UCSD-AML1 (cell line): ENCODE data around the gene CALML6.
"Not testable (repeated sequence)": the region's sequence is repeated elsewhere in the genome, so short reads cannot be mapped to it uniquely, and the experiment has no call there.

Source experiments
- DNase-seq: peaks from one replicate; lab custom pipeline; 2025; ENCODE audit not compliant: unreplicated experiment; lab: John Stamatoyannopoulos, UW

Gene CALML6

DNA sequence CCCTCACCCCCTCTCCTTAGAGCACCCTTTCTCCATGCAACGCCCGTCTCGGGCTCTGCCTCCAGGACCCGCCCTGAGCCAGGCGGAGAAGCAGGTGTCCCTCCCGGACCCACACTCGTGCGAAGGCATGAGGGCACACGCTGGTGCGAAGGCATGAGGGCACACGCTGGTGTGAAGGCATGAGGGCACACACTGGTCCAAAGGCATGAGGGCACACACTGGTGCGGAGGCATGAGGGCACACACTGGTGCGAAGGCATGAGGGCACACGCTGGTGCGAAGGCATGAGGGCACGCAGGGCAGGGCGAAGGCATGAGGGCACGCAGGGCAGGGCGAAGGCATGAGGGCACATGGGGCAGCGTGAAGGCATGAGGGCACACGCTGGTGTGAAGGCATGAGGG lies 9.8 kb downstream of the CALML6 start:
- DNase-seq, result no peak

DNA sequence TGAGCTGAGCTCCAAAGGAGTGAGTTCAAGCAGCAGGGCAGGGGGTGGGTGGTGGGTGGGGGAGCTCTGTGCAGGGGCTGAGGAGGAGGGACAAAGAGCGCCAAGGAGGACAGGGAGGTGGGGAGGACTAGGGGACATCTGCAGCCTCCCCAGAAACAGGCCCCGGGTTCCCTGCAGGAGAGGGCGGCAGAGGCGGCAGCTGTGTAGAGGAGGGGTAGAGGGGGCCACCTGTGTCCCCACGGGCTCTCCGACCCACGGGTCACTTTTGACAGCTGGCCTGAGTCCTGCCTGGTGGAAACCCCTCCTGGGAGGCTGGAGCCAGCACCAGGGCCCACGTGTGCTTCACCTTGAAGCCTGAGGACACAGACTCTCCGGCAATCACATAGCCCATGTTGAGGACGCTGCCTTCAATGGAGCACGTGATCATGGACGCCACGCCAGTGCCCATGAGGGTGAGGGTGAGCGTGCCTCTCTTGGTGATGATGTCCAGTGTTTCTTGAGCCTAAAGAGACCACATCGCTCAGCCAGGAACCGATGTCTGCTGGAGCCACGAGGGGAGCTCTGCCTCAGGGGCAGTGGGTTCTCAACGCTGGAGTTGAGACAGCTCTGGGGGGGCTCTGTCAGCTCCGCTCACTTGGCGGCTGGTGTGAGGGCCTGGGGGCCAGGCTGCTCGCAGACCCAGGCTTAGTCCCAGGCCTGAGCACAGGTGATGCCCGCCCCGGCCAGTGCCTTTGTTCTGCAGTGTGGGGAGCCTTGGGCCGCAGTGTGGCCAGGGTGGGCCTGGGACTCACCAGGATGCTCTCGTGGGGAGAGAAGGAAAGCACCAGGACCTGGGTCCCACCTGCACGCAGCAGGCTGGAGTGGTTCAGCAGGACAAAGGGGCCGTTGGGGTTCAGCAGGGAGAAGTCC lies 10.6 kb downstream of the CALML6 start:
- DNase-seq, result no peak

- DNase-seq, result no peak
Observed at GRCh38 chr1:1926346-1926811, 11.3 kb downstream of the CALML6 start.

DNA sequence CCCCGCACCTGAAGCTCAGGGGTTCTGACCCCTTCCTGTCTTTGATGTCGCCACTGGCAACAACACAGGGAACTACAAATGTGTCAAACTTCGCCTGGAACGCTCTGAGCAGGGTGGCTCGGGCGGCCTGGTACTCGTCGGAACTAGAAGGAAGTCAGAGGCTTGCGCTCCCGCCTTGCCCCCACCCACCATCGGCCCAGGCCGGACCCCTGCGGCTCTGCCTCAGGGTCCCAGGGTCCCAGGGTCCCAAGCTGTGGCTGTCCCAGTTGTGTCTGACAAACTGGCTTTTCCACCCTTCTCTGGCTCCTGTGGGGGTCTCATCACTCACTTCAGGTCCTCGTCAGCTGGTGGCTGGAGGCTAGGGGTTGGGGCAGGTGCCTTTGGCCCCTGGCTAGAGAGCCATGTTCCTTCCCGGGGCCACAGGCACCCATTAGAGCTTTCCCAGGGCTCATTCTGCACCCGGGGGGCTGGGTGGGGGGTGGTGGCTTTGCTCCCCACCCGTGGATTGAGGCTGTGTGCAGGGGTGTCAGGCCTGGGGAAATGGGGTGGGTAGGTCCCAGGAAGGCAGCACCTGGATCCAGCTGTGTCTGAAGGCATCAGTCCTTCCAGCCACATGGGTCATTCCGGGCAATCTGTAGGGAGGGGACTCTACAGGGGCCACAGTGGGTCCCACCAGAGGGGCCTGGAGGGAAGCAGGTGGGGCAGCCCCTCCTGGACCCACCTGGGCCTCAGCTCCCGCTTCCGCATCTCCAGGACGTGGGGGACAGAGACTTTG lies 12.0 kb downstream of the CALML6 start:
- DNase-seq, result no peak

- DNase-seq, result no peak
Observed at GRCh38 chr1:1927751-1928150, 12.7 kb downstream of the CALML6 start.

DNA sequence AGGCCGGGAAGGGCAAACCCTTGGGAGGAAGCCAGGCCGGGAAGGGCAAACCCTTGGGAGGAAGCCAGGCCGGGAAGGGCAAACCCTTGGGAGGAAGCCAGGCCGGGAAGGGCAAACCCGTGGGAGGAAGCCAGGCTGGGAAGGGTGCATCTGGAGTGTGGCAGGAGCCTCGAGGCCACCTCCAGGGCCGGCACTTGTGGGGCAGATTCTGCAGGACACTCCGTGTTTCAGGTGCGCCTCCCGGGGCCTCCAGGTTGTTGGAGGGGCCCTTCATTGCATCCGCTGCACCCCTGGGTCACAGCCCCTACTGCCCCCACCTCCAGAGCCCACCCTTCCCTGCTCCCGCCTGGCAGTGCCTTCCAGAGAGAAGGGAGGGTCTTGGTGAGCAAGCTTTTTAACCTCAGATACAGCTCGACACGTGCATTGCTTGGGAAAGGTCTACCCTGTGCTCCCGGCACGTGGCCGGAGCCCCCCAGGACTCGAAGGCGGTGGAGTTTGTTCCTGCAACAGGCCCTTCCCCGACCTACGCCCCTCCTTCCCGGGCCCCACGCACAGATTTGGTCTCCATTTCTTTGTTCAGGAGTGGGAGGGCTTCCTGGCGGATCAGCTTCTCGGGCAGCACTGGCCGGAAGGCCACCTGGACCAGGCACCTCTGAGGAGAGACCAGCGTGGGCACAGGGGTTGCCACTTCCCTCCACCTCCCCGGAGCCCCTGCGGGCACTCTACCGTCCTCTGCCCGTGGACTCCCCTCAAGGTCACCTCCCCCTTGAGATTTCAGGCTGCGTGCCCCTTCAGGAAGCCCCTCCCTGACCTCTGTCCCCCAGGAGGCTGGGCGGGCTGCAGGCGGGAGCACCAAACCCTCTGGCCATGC lies 13.4 kb downstream of the CALML6 start:
- DNase-seq, result no peak

DNA sequence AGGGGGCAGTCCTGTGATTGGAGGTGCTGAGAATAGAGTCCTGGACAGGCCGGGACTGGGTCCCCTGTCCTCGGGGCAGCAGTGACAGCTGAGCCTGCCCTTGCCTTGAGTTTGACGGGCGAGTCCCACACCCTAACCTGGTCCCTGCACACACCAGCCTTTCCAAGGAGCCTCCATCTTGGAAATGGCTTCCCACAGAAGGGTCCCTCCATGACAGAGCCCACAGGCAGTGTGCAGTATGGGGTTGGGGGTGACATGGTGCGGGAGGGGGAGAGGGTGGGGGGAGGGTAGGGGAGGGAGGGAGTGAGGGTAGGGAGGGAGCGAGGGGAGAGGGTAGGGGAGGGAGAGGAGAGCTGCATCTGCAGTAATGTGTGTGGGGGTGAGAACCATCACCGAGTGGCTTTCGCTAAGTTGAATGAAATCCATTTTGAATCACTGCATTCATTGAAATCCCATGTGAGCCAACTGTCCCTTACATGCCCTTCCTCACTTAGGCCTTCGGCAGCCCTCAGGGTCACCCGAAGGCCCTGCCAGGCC lies 14.1 kb downstream of the CALML6 start:
- no peak for DNase-seq

GRCh38 chr1:1929639-1930545 lies 14.8 kb downstream of the CALML6 start:
- no peak for DNase-seq

DNA sequence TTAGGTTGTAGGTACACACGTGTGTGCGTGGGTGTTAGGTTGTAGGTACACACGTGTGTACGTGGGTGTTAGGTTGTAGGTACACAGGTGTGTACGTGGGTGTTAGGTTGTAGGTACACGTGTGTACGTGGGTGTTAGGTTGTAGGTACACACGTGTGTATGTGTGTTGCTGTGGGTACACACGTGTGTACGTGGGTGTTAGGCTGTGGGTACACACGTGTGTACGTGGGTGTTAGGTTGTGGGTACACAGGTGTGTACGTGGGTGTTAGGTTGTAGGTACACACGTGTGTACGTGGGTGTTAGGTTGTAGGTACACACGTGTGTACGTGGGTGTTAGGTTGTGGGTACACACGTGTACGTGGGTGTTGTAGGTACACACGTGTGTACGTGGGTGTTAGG lies 19.8 kb downstream of the CALML6 start:
- DNase-seq, result not testable (repeated sequence)

GRCh38 chr1:1937061-1937460 lies 22.0 kb downstream of the CALML6 start:
- no peak for DNase-seq

- DNase-seq, result no peak
Observed at GRCh38 chr1:1937549-1938275, 22.7 kb downstream of the CALML6 start.

GRCh38 chr1:1938276-1938573 lies 23.2 kb downstream of the CALML6 start:
- DNase-seq, result no peak

DNA sequence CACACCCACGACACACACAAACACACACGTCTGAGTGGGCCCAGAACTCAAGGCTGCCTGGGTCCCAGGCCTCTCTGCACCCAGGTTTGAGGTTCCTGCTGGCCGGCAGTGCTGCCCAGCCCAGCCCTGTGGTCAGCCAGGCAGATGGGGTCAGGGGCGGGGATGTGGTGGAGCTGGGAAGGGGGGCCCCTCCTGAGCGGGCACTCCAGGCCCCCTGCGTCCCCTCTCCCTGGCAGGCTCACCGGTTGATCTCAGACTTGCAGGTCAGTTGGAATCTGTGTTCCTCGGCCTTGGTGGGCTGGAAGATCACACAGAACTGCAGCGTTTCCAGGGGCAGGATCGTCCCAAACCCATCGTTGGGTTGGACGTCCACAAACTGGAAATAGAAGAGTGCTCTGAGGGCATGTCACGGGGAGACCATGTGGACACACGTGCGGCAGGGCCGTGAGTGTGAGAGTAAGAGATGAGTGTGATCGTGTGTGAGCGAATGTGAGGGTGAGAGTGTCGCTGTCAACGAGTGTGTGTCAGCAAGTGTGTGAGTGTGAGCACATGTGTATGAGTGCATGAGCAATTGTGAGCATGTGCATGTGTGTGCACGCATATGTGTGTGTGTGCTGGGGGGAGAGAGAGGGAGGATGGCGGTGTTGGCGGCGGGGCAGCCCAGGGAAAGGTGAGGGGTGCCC lies 23.7 kb downstream of the CALML6 start:
- DNase-seq, result no peak

- no peak for DNase-seq
Observed at GRCh38 chr1:1939296-1940122, 24.4 kb downstream of the CALML6 start.

DNA sequence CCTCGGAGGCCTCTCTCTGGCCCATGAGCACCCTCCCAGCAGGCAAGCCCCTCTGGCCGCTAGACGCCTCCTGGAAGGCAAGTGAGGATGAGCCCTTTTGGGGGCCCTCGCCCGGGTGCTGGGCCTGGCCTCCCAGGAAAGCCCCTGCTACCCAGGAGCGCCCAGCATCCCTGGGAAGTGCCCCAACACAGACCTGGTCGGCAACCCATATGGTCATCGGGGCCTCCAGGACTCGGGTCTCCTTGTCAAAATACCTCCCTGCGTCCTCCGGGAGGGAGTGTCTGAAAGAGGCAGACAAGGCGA lies 25.0 kb downstream of the CALML6 start:
- no peak for DNase-seq

DNA sequence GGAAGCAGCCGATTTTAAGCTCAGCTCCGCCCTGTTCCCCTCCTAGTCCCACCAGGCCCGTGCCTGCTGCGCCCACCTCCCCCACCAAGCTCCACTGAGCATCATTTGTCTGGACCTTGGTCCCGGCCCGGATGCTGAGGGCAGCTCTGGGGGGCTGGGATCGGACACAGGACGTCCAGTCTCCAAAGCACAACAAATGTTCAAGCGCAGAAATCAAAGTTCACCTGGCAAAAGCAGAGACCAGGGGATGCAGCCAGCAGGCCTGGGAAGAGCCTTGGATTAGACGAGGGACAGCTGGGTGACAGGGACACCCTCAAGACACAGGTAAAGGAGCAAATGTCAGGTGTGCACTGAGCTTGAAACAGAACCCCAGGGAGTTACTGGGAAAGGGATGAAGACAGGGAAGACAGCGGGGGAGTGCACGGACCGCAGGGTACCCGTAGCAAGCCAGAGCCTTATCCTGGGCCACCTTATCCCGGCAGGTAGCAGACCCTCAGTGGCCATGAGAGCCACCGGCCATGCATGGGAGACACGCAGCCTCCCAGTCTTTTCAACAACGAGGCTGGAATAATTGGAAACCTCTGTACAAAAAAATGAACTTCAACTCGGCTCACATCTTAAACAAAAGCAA lies 26.3 kb downstream of the CALML6 start:
- no peak for DNase-seq

DNA sequence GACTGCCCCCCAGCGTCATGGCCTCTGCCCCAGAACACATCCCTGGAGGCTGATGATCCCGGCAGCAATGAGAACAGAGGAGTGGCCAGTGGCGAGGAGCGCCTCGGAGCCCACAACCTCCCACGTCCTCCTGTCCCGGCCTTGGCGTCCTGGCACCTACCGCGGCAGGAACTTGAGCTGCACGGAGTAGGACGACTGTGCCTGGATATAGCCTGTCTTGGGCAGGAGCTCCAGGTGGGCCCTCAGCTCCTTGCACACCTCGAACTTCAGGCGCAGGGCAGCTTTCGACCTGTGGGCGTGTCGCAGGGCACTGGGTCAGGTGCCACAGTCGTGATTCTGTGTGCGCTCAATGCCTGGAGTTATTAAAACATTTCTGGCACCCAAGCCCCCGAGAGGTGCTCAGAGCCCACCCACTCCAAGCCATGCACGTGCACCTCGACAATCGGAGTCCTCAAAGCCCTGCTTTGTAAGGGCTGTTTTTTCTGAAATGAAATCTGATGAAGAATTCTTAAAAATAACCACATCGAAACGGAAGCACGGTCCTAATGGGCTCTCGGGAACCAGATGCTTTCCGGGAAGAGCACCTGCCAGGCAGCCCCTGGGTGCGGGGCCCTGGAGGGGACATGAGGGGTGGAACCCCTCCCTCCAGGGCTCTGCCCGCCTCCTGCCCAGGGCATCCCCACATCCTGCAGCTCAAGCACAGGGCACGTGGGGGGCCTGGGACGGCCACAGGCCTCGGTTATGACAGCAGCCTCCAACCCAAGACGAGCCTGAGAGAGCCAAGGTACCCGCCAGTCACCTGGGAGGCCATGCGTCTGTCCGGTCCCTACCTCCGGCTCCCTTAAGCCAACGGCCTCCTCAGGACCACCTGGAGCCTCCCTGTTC lies 27.1 kb downstream of the CALML6 start:
- no peak for DNase-seq
